Breast epithelium (tissue), 4 donors: ENCODE measurements around the gene BAIAP3. TPM values are rescaled to one million over a fixed set of nuclear protein-coding genes. Genes with fewer than 3 reads are reported as not detected.
"Not testable (repeated sequence)": the region's sequence is repeated elsewhere in the genome, so short reads cannot be mapped to it uniquely, and the experiment has no call there.

Experiments used
- DNase-seq, 2 donors: peaks; one replicate each; pipeline ENCODE4 v3.0.0-alpha.2; 2019; ENCODE audit warnings: low spot score in 2 of 2
- H3K27ac ChIP-seq, 2 donors: fragments of 200-600 bp; sonication (generic) in 1 of 2; one replicate each; pipeline ENCODE4 v1.5.1; 2016 to 2019; ENCODE audit warnings: mild to moderate bottlenecking in 1 of 2
- H3K27me3 ChIP-seq, 2 donors: fragments of 200-600 bp; sonication (generic) in 1 of 2; one replicate each; pipeline versions ENCODE4 v1.5.1 to v1.6.0; 2017 to 2019; ENCODE audit warnings: control low read depth in 1 of 2, mild to moderate bottlenecking in 1 of 2
- H3K36me3 ChIP-seq: fragments of 200-600 bp; one replicate; pipeline ENCODE4 v1.5.1; 2019
- H3K4me1 ChIP-seq, 2 donors: fragments of 200-600 bp; sonication (generic); one replicate each; pipeline ENCODE4 v1.5.1; 2016 to 2019; ENCODE audit warnings: control low read depth in 1 of 2
- H3K4me3 ChIP-seq, 3 donors: fragments of 200-600 bp; sonication (generic); 1 replicate in 2 of 3; 2 replicates in 1 of 3; pipeline ENCODE4 v1.5.1; 2016 to 2019; ENCODE audit warnings: mild to moderate bottlenecking in 3 of 3, moderate library complexity in 2 of 3
- H3K9me3 ChIP-seq, 2 donors: fragments of 200-600 bp; sonication (generic) in 1 of 2; one replicate each; pipeline ENCODE4 v1.5.1; 2016 to 2019; ENCODE audit warnings: control low read depth in 1 of 2
- POLR2A ChIP-seq: fragments of 450-650 bp; IDR thresholded peaks from one replicate; pipeline ENCODE4 v1.6.1; 2016; ENCODE audit warnings: antibody characterized with exemption, mild to moderate bottlenecking, moderate library complexity
- POLR2AphosphoS5 ChIP-seq, 3 donors: sonication (generic); formaldehyde crosslinking; IDR thresholded peaks; one replicate each; pipeline ENCODE4 v1.6.1; 2017; ENCODE audit warnings: antibody characterized with exemption in 3 of 3
- intact Hi-C: fragments of 100-400 bp; cut with DNase I; formaldehyde crosslinking; loops from one replicate; pipeline ENCODE4 v1.15.1; 2023; ENCODE audit warnings: low total_unique reads
- total RNA-seq, 3 donors: library from RNA; depleted of rRNA; stranded (reverse); fragments of >200 nt; gene quantifications; one replicate each; pipeline ENCODE4 v1.1.0, GENCODE V29; 2016
- TF ChIP-seq, protein P1 (sequence below), 3 donors: fragments of 450-650 bp; IDR thresholded peaks; one replicate each; pipeline ENCODE4 v1.5.1; 2016 to 2017; ENCODE audit warnings: antibody characterized with exemption in 3 of 3, mild to moderate bottlenecking in 3 of 3, moderate library complexity in 3 of 3

Gene BAIAP3
- total RNA-seq, 3 donors from 2014 or later = 2.7 to 8.2 (median 7.3) TPM

DNA sequence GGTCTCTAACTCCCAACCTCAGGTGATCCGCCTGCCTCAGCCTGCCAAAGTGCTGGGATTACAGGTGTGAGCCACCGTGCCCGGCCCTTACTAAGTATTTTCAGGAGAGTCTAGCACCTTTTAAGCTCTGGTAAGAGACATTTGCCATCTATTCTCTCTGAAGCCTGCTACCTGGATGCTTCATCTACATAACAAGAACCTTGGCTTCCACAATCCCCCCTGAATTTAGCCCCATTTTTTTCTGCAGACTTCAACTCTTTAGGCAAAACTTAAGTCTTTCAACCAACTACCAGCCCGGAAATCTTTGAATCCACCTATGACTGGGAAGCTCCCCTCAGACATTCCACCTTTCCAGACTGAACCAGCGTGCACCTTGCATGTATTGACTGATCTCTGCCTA is 38.0 kb upstream of the BAIAP3 start:
- H3K27ac ChIP-seq = no peak overlapping the region
- intact Hi-C loops = no loop called here
- no peak for TF ChIP-seq POLR2AphosphoS5 (IDR thresholded peaks at IDR 0.05)
- no peak for TF ChIP-seq POLR2A
- TF ChIP-seq, protein P1, sequence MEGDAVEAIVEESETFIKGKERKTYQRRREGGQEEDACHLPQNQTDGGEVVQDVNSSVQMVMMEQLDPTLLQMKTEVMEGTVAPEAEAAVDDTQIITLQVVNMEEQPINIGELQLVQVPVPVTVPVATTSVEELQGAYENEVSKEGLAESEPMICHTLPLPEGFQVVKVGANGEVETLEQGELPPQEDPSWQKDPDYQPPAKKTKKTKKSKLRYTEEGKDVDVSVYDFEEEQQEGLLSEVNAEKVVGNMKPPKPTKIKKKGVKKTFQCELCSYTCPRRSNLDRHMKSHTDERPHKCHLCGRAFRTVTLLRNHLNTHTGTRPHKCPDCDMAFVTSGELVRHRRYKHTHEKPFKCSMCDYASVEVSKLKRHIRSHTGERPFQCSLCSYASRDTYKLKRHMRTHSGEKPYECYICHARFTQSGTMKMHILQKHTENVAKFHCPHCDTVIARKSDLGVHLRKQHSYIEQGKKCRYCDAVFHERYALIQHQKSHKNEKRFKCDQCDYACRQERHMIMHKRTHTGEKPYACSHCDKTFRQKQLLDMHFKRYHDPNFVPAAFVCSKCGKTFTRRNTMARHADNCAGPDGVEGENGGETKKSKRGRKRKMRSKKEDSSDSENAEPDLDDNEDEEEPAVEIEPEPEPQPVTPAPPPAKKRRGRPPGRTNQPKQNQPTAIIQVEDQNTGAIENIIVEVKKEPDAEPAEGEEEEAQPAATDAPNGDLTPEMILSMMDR (IDR thresholded peaks at IDR 0.05) = no peak
- H3K36me3 ChIP-seq = no peaks in the 10 kb centered on the region
- no peaks in the 10 kb centered on the region for H3K9me3 ChIP-seq
- no peak for DNase-seq
- H3K4me3 ChIP-seq = no peak overlapping the region
- H3K27me3 ChIP-seq = peaks cover 0 to 11% of the 10 kb centered on the region in 2 donors
- H3K4me1 ChIP-seq = no peaks in the 10 kb centered on the region

GRCh38 chr16:1296688-1297017 is 36.8 kb upstream of the BAIAP3 start:
- H3K4me1 ChIP-seq, H3K4me3 ChIP-seq, H3K36me3 ChIP-seq, intact Hi-C loops, DNase-seq, H3K27me3 ChIP-seq, H3K9me3 ChIP-seq: not testable (repeated sequence)
- peak overlapping the region; percentile 89 to 95 for H3K27ac ChIP-seq

DNA sequence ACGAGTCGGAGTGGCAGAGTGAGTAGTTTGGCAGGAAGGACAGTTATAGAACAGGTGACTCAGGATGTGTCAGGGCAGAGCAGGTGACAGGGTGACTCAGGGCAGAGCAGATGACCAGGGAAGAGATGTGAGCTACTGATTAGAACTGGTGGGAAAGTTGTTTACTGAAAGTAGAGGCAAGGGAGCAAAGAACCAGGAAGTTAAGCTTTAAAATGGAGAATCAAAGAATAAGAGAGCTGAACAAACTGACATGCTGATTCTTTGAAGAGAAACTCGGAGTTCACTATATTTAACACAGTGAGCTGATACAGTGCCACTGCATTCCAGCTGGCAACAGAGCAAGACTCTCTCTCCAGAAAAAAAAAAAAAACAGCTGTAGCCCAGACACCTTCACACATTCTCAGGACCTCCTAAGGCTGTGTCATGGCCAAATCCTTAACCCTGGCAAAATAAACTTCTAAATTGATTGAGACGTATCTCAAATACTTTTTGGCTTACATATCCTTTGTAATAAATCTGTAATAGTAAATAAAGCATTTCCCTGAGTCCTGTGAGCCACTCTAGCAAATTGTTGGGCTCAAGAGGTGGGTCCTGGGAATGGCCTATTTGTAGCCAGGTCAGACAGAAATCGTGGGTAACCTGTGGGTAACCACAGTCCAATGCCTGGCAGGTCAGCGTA is 36.3 kb upstream of the BAIAP3 start:
- no peaks in the 10 kb centered on the region for H3K27me3 ChIP-seq

GRCh38 chr16:1298406-1298805 is 35.0 kb upstream of the BAIAP3 start:
- TF ChIP-seq, protein P1 (IDR thresholded peaks at IDR 0.05) = no peak
- TF ChIP-seq POLR2A = no peak
- TF ChIP-seq POLR2AphosphoS5 (IDR thresholded peaks at IDR 0.05) = no peak
- Histone ChIP-seq H3K27ac (peak overlapping the region; percentile 89 to 95), H3K36me3 (no peaks in the 10 kb centered on the region), H3K4me3 (peak overlapping the region in 2 of 3 donors; percentile 40 to 62), H3K9me3 (no peaks in the 10 kb centered on the region), H3K27me3 (no peaks in the 10 kb centered on the region), H3K4me1 (no peaks in the 10 kb centered on the region)
- no peak for DNase-seq
- intact Hi-C loops = no loop called here

More for the DNA sequence above, 36.3 kb upstream of the BAIAP3 start:
- peak in 1 of 2 donors; percentile 80 for DNase-seq
- Histone ChIP-seq H3K4me1 (no peaks in the 10 kb centered on the region), H3K36me3 (no peaks in the 10 kb centered on the region), H3K4me3 (no peak overlapping the region), H3K27ac (peak overlapping the region; percentile 89 to 95), H3K9me3 (no peaks in the 10 kb centered on the region)
- intact Hi-C loops = no loop called here
- TF ChIP-seq POLR2AphosphoS5 (IDR thresholded peaks at IDR 0.05) (peak in 1 of 3 donors; percentile 73), POLR2A (no peak)

- Histone ChIP-seq H3K4me3 (peak overlapping the region in 2 of 3 donors; percentile 40 to 62), H3K27ac (peak overlapping the region; percentile 89 to 95), H3K27me3 (no peaks in the 10 kb centered on the region), H3K36me3 (no peaks in the 10 kb centered on the region), H3K9me3 (no peaks in the 10 kb centered on the region), H3K4me1 (no peaks in the 10 kb centered on the region)
- DNase-seq = peak; percentile 73 to 80
- TF ChIP-seq POLR2A (peak; percentile 62), POLR2AphosphoS5 (IDR thresholded peaks at IDR 0.05) (peak in 1 of 3 donors; percentile 85)
- TF ChIP-seq, protein P1 (IDR thresholded peaks at IDR 0.05) = no peak
- intact Hi-C loops = no loop called here
These were observed 34.2 kb upstream of the BAIAP3 start for GRCh38 chr16:1299012-1299867.

- no peak for TF ChIP-seq POLR2AphosphoS5 (IDR thresholded peaks at IDR 0.05)
- TF ChIP-seq, protein P1 (IDR thresholded peaks at IDR 0.05) = no peak
- no peak for TF ChIP-seq POLR2A
- intact Hi-C loops = no loop called here
- Histone ChIP-seq H3K27me3 (no peaks in the 10 kb centered on the region), H3K27ac (no peak overlapping the region), H3K9me3 (no peaks in the 10 kb centered on the region), H3K4me1 (no peaks in the 10 kb centered on the region), H3K4me3 (peak overlapping the region in 1 of 3 donors; percentile 40), H3K36me3 (no peaks in the 10 kb centered on the region)
- DNase-seq = no peak
These were observed 33.6 kb upstream of the BAIAP3 start for GRCh38 chr16:1299868-1300203.
